Small intestine (tissue), 7 donors: ENCODE results near the gene MTMR4. TPM values are rescaled to one million over a fixed set of nuclear protein-coding genes. Genes with fewer than 3 reads are reported as not detected.

Experiments used
- DNase-seq, 2 donors: peaks; one replicate each; pipeline versions ENCODE4 v3.0.0 to v3.0.0-alpha.2; 2013
- FAIRE-seq: peaks from 2 replicates; lab custom pipeline; 2012; peaks lifted over from hg19 to GRCh38; lab: Jason Lieb, UNC
- H3K27ac ChIP-seq, 3 donors: one replicate each; pipeline ENCODE4 v1.5.1; 2013; ENCODE audit warnings: low read length in 2 of 3, mild to moderate bottlenecking in 2 of 3, control low read depth in 1 of 3, inconsistent platforms in 1 of 3, low read depth in 1 of 3, moderate library complexity in 1 of 3
- H3K27me3 ChIP-seq, 3 donors: one replicate each; pipeline ENCODE4 v1.6.1; 2013; ENCODE audit warnings: low read length in 3 of 3, inconsistent platforms in 1 of 3; ENCODE audit not compliant: control insufficient read depth in 3 of 3, insufficient read depth in 3 of 3
- H3K36me3 ChIP-seq, 3 donors: one replicate each; pipeline ENCODE4 v1.6.1; 2013; ENCODE audit warnings: low read length in 3 of 3, inconsistent platforms in 1 of 3, low read depth in 1 of 3, mild to moderate bottlenecking in 1 of 3, moderate library complexity in 1 of 3; ENCODE audit not compliant: control insufficient read depth in 3 of 3, insufficient read depth in 2 of 3
- H3K4me1 ChIP-seq, 3 donors: one replicate each; pipeline ENCODE4 v1.6.1; 2013; ENCODE audit warnings: low read length in 2 of 3, inconsistent platforms in 1 of 3, low read depth in 1 of 3, mild to moderate bottlenecking in 1 of 3, moderate library complexity in 1 of 3; ENCODE audit not compliant: control insufficient read depth in 3 of 3, insufficient read depth in 2 of 3
- H3K4me3 ChIP-seq, 3 donors: one replicate each; pipeline ENCODE4 v1.5.1; 2013; ENCODE audit warnings: low read length in 3 of 3, control low read depth in 1 of 3, inconsistent platforms in 1 of 3, low read depth in 1 of 3, mild to moderate bottlenecking in 1 of 3, moderate library complexity in 1 of 3
- H3K9me3 ChIP-seq, 2 donors: one replicate each; pipeline ENCODE4 v1.6.1; 2013; ENCODE audit warnings: low read depth in 1 of 2, low read length in 1 of 2; ENCODE audit not compliant: control insufficient read depth in 2 of 2, insufficient read depth in 1 of 2
- WGBS, 3 donors: extraction: QIAGEN DNeasy Blood & Tissue Kit; methylation state at CpG; one replicate each; pipeline ENCODE4 v1.1.7; 2013; 5-methylcytosine and 5-hydroxymethylcytosine counted together
- polyA plus RNA-seq, 4 donors: library from polyadenylated mRNA; stranded (reverse) in 3 of 4; unstranded in 1 of 4; fragments of 200-250 nt in 3 of 4; fragments of 120-200 nt in 1 of 4; gene quantifications; one replicate each; pipeline versions ENCODE4 v1.2.1 to v1.2.3, GENCODE V29; 2013
- donor health status: healthy with polysubstance abuse.
- donor health status: control.
- donor health status: control.
- donor health status: Bipolar disorder and iron deficiency.
- donor health status: healthy.

The MTMR4 gene
- polyA plus RNA-seq, 4 donors: 15.4 to 77.4 (median 20.6) TPM

DNA sequence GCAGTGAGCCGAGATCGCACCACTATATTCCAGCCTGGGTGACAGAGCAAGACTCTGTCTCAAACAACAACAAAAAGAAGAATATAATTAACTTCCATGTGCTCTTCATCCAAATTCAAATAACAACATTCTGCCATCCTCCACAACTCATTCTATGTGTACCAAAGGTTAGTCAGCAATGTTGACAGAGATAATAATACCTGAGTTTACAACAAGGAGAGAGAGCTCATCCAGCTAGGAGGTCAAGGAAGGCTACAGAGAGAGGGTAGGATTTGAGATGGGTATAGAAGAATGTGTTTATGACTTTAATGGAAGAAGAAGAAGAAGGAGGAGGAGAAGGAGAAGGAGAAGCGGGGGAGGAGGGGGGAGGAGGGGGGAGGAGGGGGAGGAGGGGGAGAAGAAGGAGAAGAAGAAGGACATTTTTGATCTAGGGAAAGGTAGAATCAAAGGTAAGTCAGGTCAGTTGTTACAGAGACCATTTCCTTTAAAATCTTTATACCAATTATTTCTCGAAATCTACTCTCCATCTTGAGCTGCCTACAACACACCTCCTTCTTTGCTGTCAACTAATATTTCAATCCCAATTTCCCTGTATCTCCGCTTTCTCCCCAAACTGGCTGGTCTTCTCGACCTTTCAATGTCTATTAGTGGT is 16.1 kb downstream of the MTMR4 start:
- H3K9me3 ChIP-seq: no peaks in the 10 kb centered on the region
- DNase-seq (no peak), FAIRE-seq (no peak)
- H3K27ac ChIP-seq: no peak overlapping the region
- H3K4me3 ChIP-seq: no peak overlapping the region
- H3K27me3 ChIP-seq: no peaks in the 10 kb centered on the region
- H3K4me1 ChIP-seq: no peaks in the 10 kb centered on the region
- 94 to 99% (median 97%) methylated on average over 5 of the region's 6 CpGs for WGBS, 3 donors
- H3K36me3 ChIP-seq: peaks cover 24 to 55% (median 33%) of the 10 kb centered on the region in 3 donors

DNA sequence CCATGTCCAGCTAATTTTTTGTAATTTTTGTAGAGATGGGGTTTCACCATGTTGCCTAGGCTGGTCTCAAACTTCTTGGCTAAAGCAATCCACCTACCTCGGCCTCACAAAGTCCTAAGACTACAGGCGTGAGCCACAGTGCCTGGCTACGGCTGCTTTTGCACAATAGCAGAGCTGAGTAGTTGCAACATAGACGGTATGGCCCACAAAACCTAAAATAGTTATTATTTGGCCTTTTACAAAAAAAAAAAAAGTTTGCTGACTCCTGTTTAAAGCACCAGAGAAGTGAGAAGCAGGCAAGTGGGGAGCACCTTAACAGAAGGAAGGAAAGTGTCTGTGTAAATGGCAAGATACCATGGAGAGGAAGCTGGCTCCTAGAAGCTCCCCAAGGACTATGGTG is 20.9 kb downstream of the MTMR4 start:
- DNase-seq (no peak), FAIRE-seq (no peak)
- H3K27ac ChIP-seq: no peak overlapping the region
- H3K9me3 ChIP-seq: peaks cover 0 to under 1% of the 10 kb centered on the region in 2 donors
- no peaks in the 10 kb centered on the region for H3K4me1 ChIP-seq
- H3K36me3 ChIP-seq: peaks cover 34 to 50% (median 46%) of the 10 kb centered on the region in 3 donors
- no peaks in the 10 kb centered on the region for H3K27me3 ChIP-seq
- WGBS, 3 donors: 88 to 95% (median 92%) methylated on average over 4 of the region's 4 CpGs
- H3K4me3 ChIP-seq: no peak overlapping the region

DNA sequence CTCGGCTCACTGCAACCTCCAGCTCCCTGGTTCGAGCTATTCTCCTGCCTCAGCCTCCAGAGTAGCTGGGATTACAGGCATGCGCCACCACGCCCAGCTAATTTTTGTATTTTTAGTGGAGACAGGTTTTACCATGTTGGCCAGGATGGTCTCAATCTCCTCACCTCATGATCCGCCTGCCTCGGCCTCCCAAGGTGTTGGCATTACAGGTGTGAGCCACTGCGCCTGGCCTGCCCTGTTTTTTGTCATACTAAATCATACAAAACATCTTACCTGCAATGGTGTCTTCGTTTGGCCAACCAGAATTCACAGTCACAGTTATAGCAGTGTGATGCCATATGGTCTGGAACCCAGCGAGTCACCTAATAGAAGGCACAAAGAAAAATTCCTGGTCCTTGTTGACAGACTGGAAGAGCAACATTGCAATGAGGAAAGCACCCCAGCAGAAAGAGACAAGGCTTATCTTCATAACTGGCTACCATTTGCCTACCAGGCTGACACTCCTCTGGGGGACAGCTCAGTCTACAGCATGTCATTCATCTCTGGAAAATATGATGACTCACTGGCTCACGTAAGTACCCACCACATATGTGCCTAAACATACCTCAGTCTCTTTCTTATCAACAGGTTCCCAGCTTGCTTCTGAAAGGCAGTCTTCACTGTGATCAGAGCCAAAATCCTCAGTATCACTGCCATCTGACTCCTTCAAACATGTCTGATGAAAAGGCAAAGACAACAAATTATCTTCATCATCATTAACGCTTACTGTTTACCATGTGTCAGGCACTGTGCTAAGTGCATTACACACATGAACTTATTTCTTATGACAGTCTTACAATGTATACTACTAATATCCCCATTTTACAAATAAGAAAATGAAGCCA is 22.0 kb downstream of the MTMR4 start:
- Histone ChIP-seq H3K27me3 (no peaks in the 10 kb centered on the region), H3K36me3 (peaks cover 32 to 48% (median 47%) of the 10 kb centered on the region in 3 donors), H3K9me3 (peaks cover 0 to 2% of the 10 kb centered on the region in 2 donors), H3K27ac (no peak overlapping the region), H3K4me3 (no peak overlapping the region), H3K4me1 (no peaks in the 10 kb centered on the region)
- DNase-seq: no peak
- no peak for FAIRE-seq
- WGBS, 3 donors: 90 to 94% (median 93%) methylated on average over 11 of the region's 11 CpGs

DNA sequence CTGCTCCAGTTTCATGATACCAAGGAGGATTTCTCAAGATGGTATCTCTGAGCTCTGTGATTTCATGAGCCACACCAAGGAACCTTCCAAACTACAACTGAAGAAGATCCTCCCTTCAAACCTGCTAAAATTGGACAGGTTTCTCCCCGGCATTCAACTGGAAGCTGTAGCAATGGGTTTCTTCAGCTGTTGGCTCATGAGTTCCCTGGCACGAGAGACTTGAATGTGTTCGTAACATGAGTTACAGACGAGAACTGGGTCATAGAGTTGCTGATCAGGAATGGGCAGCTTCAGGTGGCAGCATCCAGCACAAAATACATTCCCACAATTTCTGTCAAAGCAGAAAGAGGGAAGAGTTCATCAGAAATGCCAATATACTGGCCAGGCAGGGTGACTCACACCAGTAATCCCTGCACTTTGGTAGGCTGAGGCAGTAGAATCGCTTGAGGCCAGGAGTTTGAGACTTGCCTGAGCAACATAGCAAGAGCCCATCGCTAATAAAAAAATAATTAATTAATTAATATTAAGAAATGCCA is 22.9 kb downstream of the MTMR4 start:
- peaks cover 0 to 2% of the 10 kb centered on the region in 2 donors for H3K9me3 ChIP-seq
- H3K4me1 ChIP-seq: no peaks in the 10 kb centered on the region
- H3K27me3 ChIP-seq: no peaks in the 10 kb centered on the region
- WGBS, 3 donors: 95 to 96% (median 96%) methylated on average over 6 of the region's 6 CpGs
- H3K36me3 ChIP-seq: peaks cover 25 to 53% (median 46%) of the 10 kb centered on the region in 3 donors
- DNase-seq (no peak), FAIRE-seq (no peak)
- no peak overlapping the region for H3K4me3 ChIP-seq
- no peak overlapping the region for H3K27ac ChIP-seq

DNA sequence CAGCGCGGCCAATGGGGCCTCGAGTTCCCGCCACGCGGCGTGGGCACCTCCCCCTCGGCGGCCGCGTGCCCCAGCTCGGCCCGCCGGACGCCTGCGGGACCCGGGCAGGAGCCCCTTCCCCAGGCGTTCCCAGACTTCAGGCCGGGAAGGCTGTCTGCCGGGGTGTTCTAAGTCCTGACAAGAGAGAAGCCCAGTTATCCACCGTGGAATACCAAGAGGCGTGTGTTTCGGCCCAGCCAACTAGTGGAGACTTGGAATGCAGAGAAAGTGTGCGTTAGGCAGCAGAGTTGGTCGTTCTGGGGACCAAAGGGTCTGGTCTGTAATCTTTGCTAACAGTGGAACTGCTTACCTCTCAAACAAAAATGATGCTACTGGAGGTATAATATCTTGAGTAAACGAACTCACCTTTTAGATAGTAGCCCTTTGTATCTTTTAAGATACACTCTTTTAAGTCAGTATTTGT is 26.0 kb downstream of the MTMR4 start:
- no peaks in the 10 kb centered on the region for H3K4me1 ChIP-seq
- H3K36me3 ChIP-seq: peaks cover 10 to 32% (median 24%) of the 10 kb centered on the region in 3 donors
- FAIRE-seq (no peak), DNase-seq (no peak)
- no peak overlapping the region for H3K4me3 ChIP-seq
- WGBS, 3 donors: 89 to 95% (median 94%) methylated on average over 26 of the region's 26 CpGs
- H3K27ac ChIP-seq: no peak overlapping the region
- H3K9me3 ChIP-seq: peaks cover 0 to 2% of the 10 kb centered on the region in 2 donors
- H3K27me3 ChIP-seq: no peaks in the 10 kb centered on the region

DNA sequence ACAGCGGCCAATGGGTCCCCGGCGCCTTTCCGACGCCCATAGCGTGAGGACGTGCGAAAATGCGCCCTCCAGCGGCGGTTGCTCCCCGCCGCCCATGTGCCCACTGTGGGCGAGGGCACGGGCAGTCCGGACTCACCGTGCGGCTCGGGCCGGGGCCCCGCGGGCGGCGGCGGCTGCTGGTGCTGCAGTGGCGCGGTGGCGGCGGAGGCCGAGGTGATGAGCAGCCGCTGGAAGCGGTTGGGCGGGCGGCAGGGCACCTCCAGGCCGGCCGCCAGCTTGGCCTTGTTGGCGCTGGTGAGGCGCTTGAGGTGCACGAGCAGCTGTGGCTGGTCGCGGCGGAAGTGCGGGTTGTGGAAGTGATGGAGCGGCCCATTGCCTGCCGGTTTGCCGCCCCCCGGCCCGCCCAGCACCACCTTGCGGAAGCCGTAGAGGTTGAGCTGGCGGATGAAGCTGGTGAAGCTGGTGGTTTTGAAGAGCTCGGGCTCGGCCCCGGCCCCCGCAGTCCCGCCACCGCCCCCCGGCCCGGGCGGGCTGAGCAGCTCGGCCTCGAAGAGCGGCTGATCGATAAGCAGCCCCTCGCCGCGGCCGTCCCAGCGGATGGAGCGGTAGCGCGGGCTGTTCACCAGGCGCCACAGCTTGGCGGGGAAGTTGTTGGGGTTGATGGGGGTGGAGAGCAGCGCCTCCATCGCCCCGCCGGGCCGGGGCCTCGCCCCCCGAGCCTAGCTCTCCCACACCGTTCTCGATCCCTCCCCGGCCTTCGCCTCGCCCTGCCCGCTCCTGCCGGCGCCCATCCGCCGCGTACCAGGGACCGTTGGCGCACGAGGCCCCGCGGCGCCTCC is 26.6 kb downstream of the MTMR4 start, which contains the start of gene HSF5:
Gene HSF5 (minus strand): TSS at position 820 of the 839 bp plus-strand sequence. CDS start 134 bp downstream, at position 686.
- DNase-seq (peak in 1 of 2 donors; percentile 36), FAIRE-seq (no peak)
- Histone ChIP-seq H3K36me3 (peaks cover 8 to 27% (median 18%) of the 10 kb centered on the region in 3 donors), H3K4me1 (no peaks in the 10 kb centered on the region), H3K27me3 (no peaks in the 10 kb centered on the region), H3K4me3 (no peak within 1 kb of the TSS), H3K27ac (no peak within 1 kb of the TSS), H3K9me3 (peaks cover 0 to 2% of the 10 kb centered on the region in 2 donors)
- WGBS, 3 donors: 59 to 87% (median 77%) methylated on average over 83 to 98 of the region's 98 CpGs

DNA sequence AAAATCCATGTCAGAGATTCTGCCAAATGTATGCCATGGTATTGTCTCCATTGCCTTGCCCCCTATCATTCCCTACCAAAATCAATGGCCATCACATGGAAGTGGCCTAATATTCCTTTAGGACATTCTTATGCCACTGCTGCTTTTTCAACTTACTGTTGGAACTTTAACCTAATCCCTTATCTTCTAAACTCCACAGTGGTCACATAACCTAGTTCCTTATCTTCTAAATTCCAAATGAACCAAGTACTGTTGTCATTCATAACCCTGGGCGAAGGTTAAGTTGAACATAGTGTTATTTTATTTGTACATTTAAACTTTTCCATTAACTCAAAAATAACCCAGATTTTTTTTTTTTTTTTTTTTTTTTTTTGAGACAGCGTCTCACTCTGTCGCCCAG is 29.8 kb downstream of the MTMR4 start:
- Histone ChIP-seq H3K4me3 (no peak overlapping the region), H3K9me3 (peaks cover 0 to 2% of the 10 kb centered on the region in 2 donors), H3K27ac (no peak overlapping the region), H3K4me1 (no peaks in the 10 kb centered on the region), H3K27me3 (no peaks in the 10 kb centered on the region), H3K36me3 (peaks cover 2 to 14% (median 4%) of the 10 kb centered on the region in 3 donors)
- DNase-seq: peak; percentile 23 to 35
- FAIRE-seq: no peak
- 65 to 86% (median 75%) methylated on average over 2 to 3 of the region's 3 CpGs for WGBS, 3 donors
